ENCODE measurements around the gene ELAVL1. TPM values are rescaled to one million over a fixed set of nuclear protein-coding genes. Genes with fewer than 3 reads are reported as not detected.

Gene ELAVL1
- total and polyA plus RNA-seq, 12 donors: 12.8 to 78.9 (median 44.6) TPM

- TF ChIP-seq POLR2A (IDR thresholded peaks at IDR 0.05) (no peak), CTCF (IDR thresholded peaks at IDR 0.05) (no peak)
- H3K36me3 ChIP-seq (replicated peaks in 1 of 2): peaks cover 0 to 13% of the 10 kb centered on the region in 2 donors
- intact Hi-C loops (cut with DNase I): no loop called here
- H3K27ac ChIP-seq: peak overlapping the region in 1 of 5 donors; percentile 68
- WGBS, 4 donors: 6 to 40% (median 18%) methylated on average over 3 to 12 of the region's 12 CpGs
- no peaks in the 10 kb centered on the region for H3K9me3 ChIP-seq (replicated peaks in 1 of 3)
- DNase-seq: peak in 1 of 7 donors; percentile 20
- peak overlapping the region in 1 of 4 donors; percentile 32 for H3K4me3 ChIP-seq
- peaks cover 21 to 31% of the 10 kb centered on the region in 2 donors for H3K4me1 ChIP-seq (replicated peaks in 1 of 2)
- H3K27me3 ChIP-seq: peaks cover 25% of the 10 kb centered on the region
These were observed 88.5 kb downstream of the ELAVL1 start for GRCh38 chr19:7916955-7917266.

GRCh38 chr19:7916103-7916954 lies 89.1 kb downstream of the ELAVL1 start:
- H3K27me3 ChIP-seq: peaks cover 25% of the 10 kb centered on the region
- 1 to 4% (median 3%) methylated on average over 4 to 104 of the region's 104 CpGs for WGBS, 4 donors
- H3K27ac ChIP-seq: peak overlapping the region in 1 of 5 donors; percentile 68

GRCh38 chr19:7915250-7916102 lies 90.0 kb downstream of the ELAVL1 start:
- WGBS, 4 donors: 44 to 50% (median 49%) methylated on average over 22 to 24 of the region's 24 CpGs
- TF ChIP-seq POLR2A (IDR thresholded peaks at IDR 0.05): no peak
- no peak for TF ChIP-seq CTCF (IDR thresholded peaks at IDR 0.05)
- H3K27me3 ChIP-seq: peaks cover 25% of the 10 kb centered on the region
- intact Hi-C loops (cut with DNase I): no loop called here
- no peak overlapping the region for H3K4me3 ChIP-seq
- H3K4me1 ChIP-seq (replicated peaks in 1 of 2): peaks cover 12 to 20% of the 10 kb centered on the region in 2 donors
- no peaks in the 10 kb centered on the region for H3K9me3 ChIP-seq (replicated peaks in 1 of 3)
- peaks cover 0 to 26% of the 10 kb centered on the region in 2 donors for H3K36me3 ChIP-seq (replicated peaks in 1 of 2)
- H3K27ac ChIP-seq: peak overlapping the region in 1 of 5 donors; percentile 68
- DNase-seq: peak in 2 of 7 donors; percentile 26 to 57

More at GRCh38 chr19:7916103-7916954, 89.1 kb downstream of the ELAVL1 start:
- H3K4me1 ChIP-seq (replicated peaks in 1 of 2): peaks cover 16 to 25% of the 10 kb centered on the region in 2 donors
- TF ChIP-seq CTCF (IDR thresholded peaks at IDR 0.05) (no peak), POLR2A (IDR thresholded peaks at IDR 0.05) (peak in 1 of 2 donors; percentile 6)
- H3K4me3 ChIP-seq: peak overlapping the region in 1 of 4 donors; percentile 31
- peak in 2 of 7 donors; percentile 32 to 62 for DNase-seq
- intact Hi-C loops (cut with DNase I): no loop called here
- no peaks in the 10 kb centered on the region for H3K9me3 ChIP-seq (replicated peaks in 1 of 3)
- H3K36me3 ChIP-seq (replicated peaks in 1 of 2): peaks cover 0 to 18% of the 10 kb centered on the region in 2 donors

- no peak within 1 kb of the TSS for H3K27ac ChIP-seq
- H3K9me3 ChIP-seq (replicated peaks in 1 of 3): no peaks in the 10 kb centered on the region
- peaks cover 12 to 15% of the 10 kb centered on the region in 2 donors for H3K4me1 ChIP-seq (replicated peaks in 1 of 2)
- WGBS, 4 donors: 23 to 45% (median 42%) methylated on average over 9 to 12 of the region's 12 CpGs
- peak in 2 of 7 donors; percentile 28 to 61 for DNase-seq
- H3K4me3 ChIP-seq: no peak within 1 kb of the TSS
- intact Hi-C loops (cut with DNase I): no loop called here
- peaks cover 25% of the 10 kb centered on the region for H3K27me3 ChIP-seq
- H3K36me3 ChIP-seq (replicated peaks in 1 of 2): peaks cover 0 to 35% of the 10 kb centered on the region in 2 donors
- no peak for TF ChIP-seq CTCF (IDR thresholded peaks at IDR 0.05)
- no peak for TF ChIP-seq POLR2A (IDR thresholded peaks at IDR 0.05)
These were observed 90.8 kb downstream of the ELAVL1 start, which contains the start of gene TGFBR3L for GRCh38 chr19:7914598-7915045. Gene TGFBR3L (plus strand): TSS chr19:7914830.

Data from adrenal gland (tissue), 12 donors.